Activated naive CD4-positive, alpha-beta T cell (primary cell): ENCODE measurements around the gene MCUB.
A peak's percentile ranks its signal among the peaks of the same experiment; 100 is the strongest.

Experiments
- DNase-seq, 4 experiments: peaks; one replicate each; lab custom pipeline; 2025; lab: John Stamatoyannopoulos, UW

Gene MCUB

DNA sequence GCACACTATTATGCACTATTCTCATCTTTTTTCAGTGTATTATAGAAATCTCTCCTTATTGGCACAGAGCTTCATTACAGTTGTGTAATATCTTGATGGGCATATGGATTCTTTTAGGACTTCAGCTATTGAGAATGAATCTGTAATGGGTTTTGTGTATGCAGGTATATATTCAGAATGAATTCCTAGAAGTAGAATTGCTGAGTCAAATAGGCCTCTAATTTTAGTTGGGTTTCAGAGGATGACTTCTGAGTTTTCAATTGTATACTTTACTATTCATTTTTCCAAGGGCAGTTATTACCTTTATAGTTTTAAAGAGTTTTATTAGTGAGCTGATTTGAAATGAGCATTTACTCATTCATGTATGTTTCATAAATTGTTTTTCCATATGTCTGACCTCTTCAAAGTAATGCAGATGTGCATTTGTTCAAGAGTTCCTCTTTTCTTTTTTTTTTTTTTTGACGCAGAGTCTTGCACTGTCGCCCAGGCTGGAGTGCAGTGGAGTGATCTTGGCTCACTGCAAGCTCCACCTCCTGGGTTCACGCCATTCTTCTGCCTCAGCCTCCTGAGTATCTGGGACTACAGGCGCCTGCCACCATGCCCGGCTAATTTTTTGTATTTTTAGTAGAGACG is 123.7 kb downstream of the MCUB start:
- DNase-seq, result no peak

- no peak for DNase-seq
These were observed 124.7 kb downstream of the MCUB start for GRCh38 chr4:109684727-109685126.

DNA sequence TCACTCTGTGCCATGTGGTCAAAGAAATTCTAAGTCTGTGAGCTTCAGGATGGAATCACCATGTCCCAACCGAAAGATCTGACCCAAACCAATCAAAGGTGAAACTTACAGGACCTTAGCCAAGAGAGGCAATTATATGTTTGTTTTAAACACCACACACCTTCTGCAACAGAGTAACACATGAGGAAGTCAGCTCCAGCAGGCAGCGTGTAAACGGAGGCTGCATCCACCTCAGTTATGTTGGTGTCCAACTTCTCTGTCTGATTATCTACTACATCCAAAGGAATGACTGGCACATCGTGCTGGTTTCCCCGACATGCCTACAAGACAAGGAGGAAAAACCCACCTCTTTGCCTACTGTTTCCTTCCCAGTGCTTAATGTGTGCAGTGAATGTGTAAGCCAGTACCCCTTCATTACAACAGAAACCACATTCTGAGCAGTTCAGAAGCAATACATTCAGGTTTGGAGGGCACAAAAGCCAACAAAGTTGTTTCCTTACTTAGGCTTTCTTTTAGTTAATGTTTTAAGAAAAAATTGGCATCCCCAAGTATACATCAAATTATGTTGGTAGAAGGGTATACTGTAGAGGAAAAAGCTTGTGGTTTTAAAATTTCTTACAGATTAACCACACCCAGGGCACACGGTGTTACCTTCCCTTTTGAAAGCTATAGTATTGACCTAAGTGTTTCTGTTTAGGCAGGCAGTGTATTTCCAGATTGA is 130.8 kb downstream of the MCUB start:
- DNase-seq, result no peak

DNA sequence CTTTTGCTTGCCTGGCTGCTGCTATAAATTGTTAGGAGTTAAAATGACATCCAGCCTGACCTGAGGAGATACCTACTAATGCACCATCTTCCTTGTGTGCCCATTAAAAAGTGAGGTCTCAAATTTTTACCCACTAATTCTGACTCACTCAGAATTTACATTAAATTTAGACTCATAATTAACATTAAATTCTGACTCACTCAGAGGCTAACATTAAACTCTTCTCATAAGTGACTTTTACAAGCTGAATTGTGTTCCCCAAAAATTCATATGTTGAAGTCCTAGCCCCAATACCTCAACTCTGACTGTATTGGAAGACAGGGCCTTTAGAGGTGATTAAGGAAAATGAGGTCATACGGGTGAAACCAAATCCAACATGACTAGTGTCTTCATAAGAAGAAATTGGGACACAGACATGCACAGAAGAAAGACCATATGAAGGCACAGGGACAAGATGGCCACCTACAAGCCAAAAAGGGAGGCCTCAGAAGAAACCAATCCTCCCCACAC is 131.4 kb downstream of the MCUB start:
- DNase-seq, result no peak

GRCh38 chr4:109698656-109699055 is 138.6 kb downstream of the MCUB start:
- DNase-seq, result no peak

- no peak for DNase-seq
These were observed 139.6 kb downstream of the MCUB start for GRCh38 chr4:109699553-109700225.

GRCh38 chr4:109701566-109702410 is 141.7 kb downstream of the MCUB start:
- DNase-seq, result no peak

GRCh38 chr4:109702950-109703663 is 143.1 kb downstream of the MCUB start, which contains the start of gene CASP6:
TSS of gene CASP6 (minus strand) at chr4:109703445. CDS start at chr4:109703395, 50 bp downstream.
- DNase-seq, result peak; percentile 41 to 71 (median 52)

DNA sequence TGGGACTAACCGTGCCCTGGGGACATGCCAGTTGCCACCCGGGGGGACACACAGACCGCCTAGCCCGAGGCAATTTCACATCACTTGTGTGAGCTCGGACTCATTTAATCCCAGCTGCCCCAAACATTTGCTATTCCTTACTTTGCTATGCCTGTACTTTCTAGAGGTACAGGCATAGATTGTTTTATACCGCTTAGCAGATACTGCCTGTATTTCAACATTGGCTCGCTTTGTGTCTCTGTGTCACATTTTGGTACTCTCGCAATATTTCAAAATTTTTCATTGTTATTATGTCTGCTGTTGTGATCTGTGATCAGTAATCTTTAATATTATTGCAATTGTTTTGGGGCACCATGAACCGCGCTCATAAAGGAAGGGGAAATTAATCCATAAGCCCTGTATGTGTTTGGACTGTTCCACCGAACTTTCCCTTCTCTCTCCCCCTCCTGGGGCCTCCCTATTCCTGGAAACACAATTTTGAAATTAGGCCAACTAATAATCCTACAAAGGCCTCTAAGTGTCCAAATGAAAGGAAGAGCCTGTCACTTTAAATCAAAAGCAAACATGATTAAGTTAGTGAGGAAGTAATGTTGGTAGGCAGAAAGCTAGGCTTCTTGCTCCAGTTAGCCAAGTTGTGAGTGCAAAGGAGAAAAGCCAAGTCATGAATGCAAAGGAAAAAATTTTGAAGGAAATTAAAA is 143.8 kb downstream of the MCUB start:
- DNase-seq, result no peak

DNA sequence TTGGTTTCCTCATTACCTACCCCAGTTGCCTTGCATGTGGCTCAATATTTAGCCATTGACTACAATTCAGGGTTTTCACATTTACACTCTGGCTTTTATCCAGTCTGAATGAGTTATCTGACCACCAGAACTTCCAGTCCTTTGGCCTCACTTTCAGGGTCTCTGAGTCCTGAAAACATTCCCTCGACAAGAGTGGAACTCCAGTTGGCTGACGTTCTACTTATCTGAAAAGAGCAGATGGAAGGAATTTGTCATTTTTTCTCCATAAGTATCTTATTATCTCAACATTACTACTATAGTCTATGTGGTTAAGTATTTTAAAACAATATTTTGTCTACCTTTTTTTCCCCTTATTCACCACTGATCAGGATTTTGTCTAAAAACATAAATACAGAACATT is 148.4 kb downstream of the MCUB start:
- no peak for DNase-seq

GRCh38 chr4:109708990-109709389 is 148.9 kb downstream of the MCUB start:
- DNase-seq, result no peak

GRCh38 chr4:109713500-109713899 is 153.5 kb downstream of the MCUB start:
- no peak for DNase-seq

DNA sequence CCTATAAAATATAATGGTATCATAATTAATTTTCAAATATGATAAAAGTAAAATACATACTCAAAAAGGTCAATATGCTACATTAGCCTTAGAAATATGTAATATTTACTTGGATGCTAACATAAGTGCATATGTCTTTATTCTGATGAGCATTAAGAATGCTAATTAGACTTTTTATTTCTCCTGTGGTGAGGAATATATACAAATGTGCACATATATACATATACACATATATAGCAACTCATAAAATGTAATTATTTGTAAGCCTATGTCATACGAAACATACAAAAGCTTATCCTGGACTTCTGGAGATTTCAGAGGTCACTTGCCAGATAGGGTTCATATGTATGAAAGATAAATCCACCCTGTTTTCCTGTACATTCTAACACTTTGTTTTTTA is 158.7 kb downstream of the MCUB start:
- DNase-seq, result no peak

DNA sequence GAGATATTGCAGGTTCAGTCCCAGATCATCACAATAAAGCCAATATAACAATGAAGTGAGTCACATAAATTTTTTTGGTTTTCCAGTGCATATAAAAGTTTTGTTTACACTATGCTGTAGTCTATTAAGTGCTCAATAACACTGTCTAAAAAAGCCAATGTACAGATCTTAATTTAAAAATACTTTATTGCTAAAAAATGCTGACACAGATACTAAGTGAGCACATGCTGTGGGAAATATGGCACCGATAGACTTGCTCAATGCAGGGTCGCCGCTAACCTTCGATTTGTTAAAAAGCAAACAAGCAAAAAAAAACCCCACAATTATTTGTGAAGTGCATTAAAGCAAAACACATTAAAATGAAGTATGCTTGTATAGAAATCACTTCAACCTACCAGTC is 159.6 kb downstream of the MCUB start:
- no peak for DNase-seq

- no peak for DNase-seq
These were observed 161.0 kb downstream of the MCUB start for GRCh38 chr4:109721033-109721432.

DNA sequence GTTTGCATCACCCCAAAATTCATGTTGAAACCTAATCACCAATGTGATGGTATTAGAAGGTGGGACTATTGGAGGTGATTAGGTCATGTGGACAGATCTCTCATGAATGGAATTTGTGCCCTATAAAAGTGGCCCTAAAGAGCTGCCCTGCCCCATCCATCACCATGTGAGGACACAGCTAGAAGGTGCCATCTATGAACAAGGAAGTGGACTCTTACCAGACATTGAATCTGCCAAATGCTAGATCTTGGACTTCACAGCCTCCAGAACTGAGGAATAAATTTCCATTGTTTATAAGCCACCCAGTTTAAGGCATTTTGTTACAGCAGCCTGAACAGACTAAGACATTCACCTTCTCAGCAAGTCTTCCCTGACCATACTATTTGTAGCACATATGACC is 162.3 kb downstream of the MCUB start:
- DNase-seq, result no peak

- no peak for DNase-seq
These were observed 163.1 kb downstream of the MCUB start for GRCh38 chr4:109723110-109723509.

DNA sequence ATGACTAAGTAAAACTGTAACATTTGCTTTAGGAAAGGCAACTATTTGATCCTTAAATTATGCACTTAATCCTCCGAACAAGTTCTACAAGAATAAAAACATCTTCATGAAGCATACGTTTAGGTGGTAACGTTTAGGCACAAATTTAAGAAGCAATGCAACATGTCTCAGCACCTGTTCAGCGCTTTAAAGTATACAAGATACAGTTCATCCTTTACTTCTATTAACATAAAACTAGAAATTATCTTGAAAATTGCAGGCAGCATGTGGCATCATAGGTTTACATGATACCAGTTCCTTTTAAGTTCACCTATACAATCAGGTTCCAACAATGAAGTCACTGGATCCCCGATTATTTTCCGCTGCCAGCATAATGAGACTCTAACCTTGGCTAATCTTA is 168.3 kb downstream of the MCUB start:
- DNase-seq, result no peak

DNA sequence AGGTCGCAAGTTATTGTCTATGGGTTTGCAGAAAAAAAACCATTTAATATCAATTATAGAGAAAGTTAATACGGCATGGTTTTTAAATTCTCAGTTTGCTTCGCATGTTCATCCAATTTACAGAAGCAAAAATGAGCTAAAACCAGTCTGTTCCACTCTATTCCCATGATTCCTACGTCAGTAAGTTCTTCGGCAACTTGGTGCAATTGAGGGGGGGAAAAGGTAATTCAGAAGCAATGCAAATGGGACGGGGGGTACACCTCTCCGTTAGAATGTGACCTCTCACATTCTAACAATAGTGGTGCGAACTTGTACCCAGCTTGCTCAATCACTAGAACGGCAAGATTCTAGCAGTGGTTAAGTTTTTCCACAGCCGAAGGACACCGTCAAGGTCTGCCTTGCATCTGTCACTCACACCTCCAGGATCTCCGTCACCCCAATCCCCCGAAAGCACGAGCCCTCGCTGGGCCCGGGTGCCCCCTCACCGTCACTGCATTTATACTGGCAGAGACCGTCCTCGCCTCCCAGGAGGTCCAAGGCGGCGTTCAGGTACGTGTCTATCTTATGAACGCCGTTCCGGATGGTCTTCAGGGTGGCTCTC is 169.2 kb downstream of the MCUB start:
- peak in 1 of 4 experiments; percentile 34 for DNase-seq
